H1 (cell line): Measurements from ENCODE around the gene CD40LG. TPM values are rescaled to one million over a fixed set of nuclear protein-coding genes. Genes with fewer than 3 reads are reported as not detected.

Experiments
- BACH1 ChIP-seq: IDR thresholded peaks from 2 replicates; pipeline ENCODE4 v1.6.1; 2012; ENCODE audit warnings: low read length, improper control_type of control experiment
- BCL11A ChIP-seq, 2 experiments: IDR thresholded peaks; one replicate each; pipeline ENCODE4 v1.6.1; 2011; ENCODE audit warnings: low read depth in 2 of 2, low read length in 2 of 2, mild to moderate bottlenecking in 2 of 2
- CREB1 ChIP-seq: IDR thresholded peaks from 2 replicates; pipeline ENCODE4 v1.6.1; 2012; ENCODE audit warnings: inconsistent platforms
- GTF2F1 ChIP-seq: IDR thresholded peaks from 2 replicates; pipeline ENCODE4 v1.6.1; 2012; ENCODE audit warnings: low read depth, low read length, improper control_type of control experiment, borderline replicate concordance
- HDAC6 ChIP-seq: IDR thresholded peaks from one replicate; pipeline ENCODE4 v1.7.1; 2012; ENCODE audit warnings: low read depth, mild to moderate bottlenecking, inconsistent platforms, low read length, moderate library complexity
- NANOG ChIP-seq: IDR thresholded peaks from 2 replicates; pipeline ENCODE4 v1.6.1; 2011; ENCODE audit warnings: low read length, low read depth, mild to moderate bottlenecking, inconsistent platforms; ENCODE audit not compliant: insufficient read depth, poor library complexity, severe bottlenecking
- RFX5 ChIP-seq: IDR thresholded peaks from 2 replicates; pipeline ENCODE4 v1.6.1; 2011; ENCODE audit warnings: low read depth, low read length, improper control_type of control experiment, borderline replicate concordance
- SIN3A ChIP-seq, 2 experiments: IDR thresholded peaks in 1 of 2; conservative IDR thresholded peaks in 1 of 2; 2 replicates each; pipeline ENCODE4 v1.6.1; 2011 to 2012; ENCODE audit warnings: low read length in 2 of 2, improper control_type of control experiment in 1 of 2, low read depth in 1 of 2, mild to moderate bottlenecking in 1 of 2
- SP4 ChIP-seq: IDR thresholded peaks from 2 replicates; pipeline ENCODE4 v1.6.1; 2012; ENCODE audit warnings: low read length, inconsistent platforms
- polyA plus RNA-seq, 7 experiments: library from polyadenylated mRNA; depleted of rRNA in 3 of 7; stranded (reverse) in 5 of 7; unstranded in 2 of 7; fragments of >200 nt in 5 of 7; fragments of 200-250 nt in 2 of 7; gene quantifications; 1 replicate in 5 of 7; 2 replicates in 1 of 7; 4 replicates in 1 of 7; pipeline versions ENCODE4 v1.2.1 to v1.2.3, GENCODE V29; 2011 to 2013; ENCODE audit warnings: missing spikeins in 2 of 7, mixed read lengths in 2 of 7
- total RNA-seq: library from RNA; stranded (reverse); fragmentation: NEBNext Ultra II Directional; extraction: Animal tissue kit (Norgen Biotek cat#: 25700); gene quantifications from 2 replicates; pipeline ENCODE4 v1.2.1, GENCODE V29; 2021

CD40LG gene
- total and polyA plus RNA-seq, 2 of the 8 experiments (the other 6 are each of a cell fraction or from before 2014, with no cell fraction given), result not detected

DNA sequence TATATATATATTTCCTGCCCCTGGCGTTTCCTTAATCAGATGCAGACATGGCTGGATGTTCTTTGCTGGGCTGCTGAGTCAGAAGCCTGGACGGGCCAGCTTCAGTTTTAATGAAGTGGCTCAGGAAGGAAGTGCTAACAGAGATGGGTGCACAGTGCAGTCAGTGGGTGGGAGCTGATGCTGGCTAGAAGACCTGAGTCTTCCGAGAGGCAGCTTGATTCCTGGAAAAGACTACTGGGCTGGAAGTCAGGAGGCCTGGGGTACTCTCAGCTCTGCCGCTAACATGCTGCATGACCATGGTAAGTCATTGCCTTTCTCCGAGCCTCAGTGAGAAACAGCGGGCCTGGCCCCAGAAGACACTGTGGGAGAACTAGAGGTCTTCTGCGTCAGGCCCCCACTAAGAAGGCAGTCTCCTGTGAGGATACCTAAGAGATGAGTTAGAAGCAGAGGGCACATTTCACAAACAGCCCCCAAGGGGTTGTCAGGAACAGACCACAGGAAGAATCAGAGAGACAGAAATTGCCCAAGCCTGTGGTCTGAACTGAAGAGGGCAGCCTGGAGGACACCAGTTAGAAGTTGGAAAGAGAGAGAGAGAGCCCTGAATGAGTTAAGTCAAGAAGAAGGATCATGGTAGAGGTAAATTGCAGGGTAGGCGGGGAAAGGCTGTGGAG, 8.3 kb upstream of the CD40LG start (continued):
- TF ChIP-seq GTF2F1, result no peak
- no peak for TF ChIP-seq SP4
- TF ChIP-seq BACH1, result no peak
- no peak for TF ChIP-seq RFX5
- TF ChIP-seq NANOG, result no peak
- no peak for TF ChIP-seq CREB1
- no peak for TF ChIP-seq BCL11A (IDR thresholded peaks at IDR 0.05; ENCODE audit: low read depth in 2 of 2, low read length in 2 of 2)
- no peak for TF ChIP-seq HDAC6
- TF ChIP-seq SIN3A (conservative IDR thresholded peaks at IDR 0.05 in 1 of 2, IDR thresholded peaks at IDR 0.05 in 1 of 2; ENCODE audit: low read depth in 1 of 2, low read length in 2 of 2), result no peak
